Parathyroid adenoma (tissue), 2 donors: ENCODE results near the gene VSIG8.
A peak's percentile ranks its signal among the peaks of the same experiment; 100 is the strongest.
"Not testable (repeated sequence)": the region's sequence is repeated elsewhere in the genome, so short reads cannot be mapped to it uniquely, and the experiment has no call there.

Source experiments
- H2AFZ ChIP-seq: fragments of 300-600 bp; sonication (generic); one replicate; pipeline ENCODE4 v1.7.0; 2017; ENCODE audit warnings: antibody characterized with exemption, mild to moderate bottlenecking
- H3K27ac ChIP-seq: fragments of 300-600 bp; sonication (generic); one replicate; pipeline ENCODE4 v1.7.0; 2017
- H3K27me3 ChIP-seq: fragments of 300-600 bp; sonication (generic); one replicate; pipeline ENCODE4 v1.7.0; 2017; ENCODE audit warnings: low read length; ENCODE audit not compliant: control insufficient read depth, insufficient read depth
- H3K36me3 ChIP-seq: fragments of 300-600 bp; sonication (generic); one replicate; pipeline ENCODE4 v1.7.0; 2017; ENCODE audit warnings: low read length; ENCODE audit not compliant: control insufficient read depth, insufficient read depth
- H3K4me1 ChIP-seq: fragments of 300-600 bp; sonication (generic); one replicate; pipeline ENCODE4 v1.7.0; 2017; ENCODE audit warnings: control low read depth
- H3K4me2 ChIP-seq: fragments of 300-600 bp; sonication (generic); one replicate; pipeline ENCODE4 v1.7.0; 2017; ENCODE audit warnings: low read length
- H3K4me3 ChIP-seq: fragments of 300-600 bp; sonication (generic); one replicate; pipeline ENCODE4 v1.7.0; 2017; ENCODE audit warnings: low read depth, low read length
- H3K79me2 ChIP-seq: fragments of 300-600 bp; sonication (generic); one replicate; pipeline ENCODE4 v1.7.0; 2017; ENCODE audit warnings: control low read depth
- H3K9ac ChIP-seq: fragments of 300-600 bp; sonication (generic); one replicate; pipeline ENCODE4 v1.7.0; 2017; ENCODE audit warnings: mild to moderate bottlenecking
- H3K9me3 ChIP-seq: fragments of 300-600 bp; sonication (generic); one replicate; pipeline ENCODE4 v1.7.0; 2017; ENCODE audit warnings: low read length; ENCODE audit not compliant: control insufficient read depth
- TF ChIP-seq, protein P1 (sequence below): fragments of 300-600 bp; sonication (generic); IDR thresholded peaks from one replicate; pipeline ENCODE4 v1.7.0; 2017; ENCODE audit warnings: antibody characterized with exemption, mild to moderate bottlenecking
- donor health status: primary hyperparathyroidism.

VSIG8 gene

DNA sequence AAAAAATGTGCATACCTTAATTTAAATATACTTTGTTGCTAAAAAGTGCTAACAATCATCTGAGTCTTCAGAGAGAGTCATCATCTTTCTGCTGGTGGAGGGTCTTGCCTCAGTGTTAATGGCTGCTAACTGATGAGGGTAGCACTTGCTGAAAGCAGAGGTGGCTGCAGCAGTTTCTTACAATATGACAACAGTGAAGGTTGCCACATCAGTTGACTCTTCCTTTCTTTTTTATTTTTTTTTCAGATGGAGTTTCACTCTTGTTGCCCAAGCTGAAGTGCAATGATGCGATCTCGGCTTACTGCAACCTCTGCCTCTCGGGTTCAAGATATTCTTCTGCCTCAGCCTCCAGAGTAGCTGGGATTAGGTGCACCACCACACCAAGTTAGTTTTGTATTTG is 40.1 kb upstream of the VSIG8 start:
- no peak overlapping the region for H3K9ac ChIP-seq

DNA sequence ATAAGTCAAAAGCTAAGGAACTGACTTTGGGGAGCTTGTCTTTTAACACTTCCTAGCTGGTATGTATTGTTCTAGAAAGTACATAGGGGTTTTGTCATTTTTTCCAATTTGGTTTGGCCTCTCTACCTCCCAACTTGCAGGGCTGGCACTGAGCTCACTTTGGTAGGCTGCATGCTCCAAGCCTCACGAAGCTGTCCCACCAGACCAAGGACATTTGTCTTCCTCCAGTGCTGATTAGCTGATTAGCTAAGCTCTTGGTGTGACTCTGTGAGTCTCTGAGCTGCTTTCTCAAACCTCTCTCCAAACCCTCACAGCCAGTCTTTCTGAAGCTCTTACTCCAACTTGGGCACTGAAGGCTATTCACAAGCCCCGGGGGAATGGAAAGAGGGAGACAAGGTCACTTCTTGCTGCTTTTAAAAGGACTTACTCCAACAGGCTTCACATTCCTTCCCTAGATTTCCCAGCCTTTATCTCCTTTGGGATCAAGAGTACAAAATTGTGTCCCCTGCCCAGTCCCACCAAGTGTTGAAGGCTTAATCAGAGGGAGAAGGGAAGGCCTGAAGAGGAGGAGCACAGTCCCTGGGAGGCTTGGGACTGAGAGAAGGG is 38.4 kb upstream of the VSIG8 start:
- TF ChIP-seq, protein P1, sequence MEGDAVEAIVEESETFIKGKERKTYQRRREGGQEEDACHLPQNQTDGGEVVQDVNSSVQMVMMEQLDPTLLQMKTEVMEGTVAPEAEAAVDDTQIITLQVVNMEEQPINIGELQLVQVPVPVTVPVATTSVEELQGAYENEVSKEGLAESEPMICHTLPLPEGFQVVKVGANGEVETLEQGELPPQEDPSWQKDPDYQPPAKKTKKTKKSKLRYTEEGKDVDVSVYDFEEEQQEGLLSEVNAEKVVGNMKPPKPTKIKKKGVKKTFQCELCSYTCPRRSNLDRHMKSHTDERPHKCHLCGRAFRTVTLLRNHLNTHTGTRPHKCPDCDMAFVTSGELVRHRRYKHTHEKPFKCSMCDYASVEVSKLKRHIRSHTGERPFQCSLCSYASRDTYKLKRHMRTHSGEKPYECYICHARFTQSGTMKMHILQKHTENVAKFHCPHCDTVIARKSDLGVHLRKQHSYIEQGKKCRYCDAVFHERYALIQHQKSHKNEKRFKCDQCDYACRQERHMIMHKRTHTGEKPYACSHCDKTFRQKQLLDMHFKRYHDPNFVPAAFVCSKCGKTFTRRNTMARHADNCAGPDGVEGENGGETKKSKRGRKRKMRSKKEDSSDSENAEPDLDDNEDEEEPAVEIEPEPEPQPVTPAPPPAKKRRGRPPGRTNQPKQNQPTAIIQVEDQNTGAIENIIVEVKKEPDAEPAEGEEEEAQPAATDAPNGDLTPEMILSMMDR = no peak
- no peaks in the 10 kb centered on the region for H3K4me1 ChIP-seq
- H2AFZ ChIP-seq = no peak overlapping the region
- no peak overlapping the region for H3K4me2 ChIP-seq
- no peak overlapping the region for H3K27ac ChIP-seq
- no peaks in the 10 kb centered on the region for H3K27me3 ChIP-seq
- no peaks in the 10 kb centered on the region for H3K36me3 ChIP-seq
- no peak overlapping the region for H3K4me3 ChIP-seq
- H3K9me3 ChIP-seq = no peaks in the 10 kb centered on the region
- H3K9ac ChIP-seq = no peak overlapping the region
- H3K79me2 ChIP-seq = no peaks in the 10 kb centered on the region

More for the DNA sequence above, 40.1 kb upstream of the VSIG8 start:
- no peaks in the 10 kb centered on the region for H3K79me2 ChIP-seq
- no peak overlapping the region for H2AFZ ChIP-seq
- H3K4me1 ChIP-seq = no peaks in the 10 kb centered on the region
- H3K9me3 ChIP-seq = no peaks in the 10 kb centered on the region
- no peak overlapping the region for H3K4me3 ChIP-seq
- H3K27ac ChIP-seq = no peak overlapping the region
- no peaks in the 10 kb centered on the region for H3K36me3 ChIP-seq
- H3K27me3 ChIP-seq = no peaks in the 10 kb centered on the region
- no peak overlapping the region for H3K4me2 ChIP-seq
- TF ChIP-seq, protein P1 = no peak

DNA sequence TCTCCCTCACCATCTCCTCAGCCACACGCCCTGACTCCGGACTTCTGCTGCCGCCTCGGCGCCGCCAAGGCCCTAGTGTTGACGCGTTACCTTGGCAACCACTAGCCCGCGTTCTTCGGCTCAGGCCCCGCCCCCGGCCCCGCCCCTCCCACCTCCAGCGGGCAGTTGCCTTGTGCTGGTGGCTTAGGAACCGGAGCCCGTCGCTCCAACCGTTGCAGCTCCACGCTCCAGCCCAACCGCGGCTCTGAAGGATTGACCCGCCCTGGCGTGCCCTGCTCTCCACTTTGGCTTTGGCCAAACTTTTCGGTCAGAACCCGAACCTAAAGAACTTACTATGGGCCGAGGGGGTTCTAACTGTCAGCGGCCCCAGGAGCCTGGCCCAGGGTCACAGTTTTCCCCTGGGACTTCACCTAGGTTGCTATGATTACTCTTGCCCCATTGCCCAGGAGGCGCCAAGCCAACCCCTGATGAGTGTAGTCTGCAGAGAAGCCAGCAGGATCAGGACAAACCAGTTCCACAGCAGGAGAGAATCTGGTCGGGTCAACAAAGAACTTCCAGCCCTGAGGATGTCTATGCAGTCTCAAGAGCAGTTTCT is 37.7 kb upstream of the VSIG8 start, which contains the start of gene CFAP45:
Gene CFAP45 (minus strand): TSS at position 80 of the 595 bp plus-strand sequence. CDS start 67 bp downstream, at position 13.
- Histone ChIP-seq H3K27me3 (no peaks in the 10 kb centered on the region), H3K9ac (no peak within 1 kb of the TSS), H3K27ac (no peak within 1 kb of the TSS), H3K4me3 (no peak within 1 kb of the TSS), H3K9me3 (no peaks in the 10 kb centered on the region), H3K36me3 (no peaks in the 10 kb centered on the region), H2AFZ (no peak within 1 kb of the TSS), H3K79me2 (no peaks in the 10 kb centered on the region), H3K4me2 (peak within 1 kb of the TSS; percentile 4), H3K4me1 (no peaks in the 10 kb centered on the region)
- TF ChIP-seq, protein P1 = no peak

DNA sequence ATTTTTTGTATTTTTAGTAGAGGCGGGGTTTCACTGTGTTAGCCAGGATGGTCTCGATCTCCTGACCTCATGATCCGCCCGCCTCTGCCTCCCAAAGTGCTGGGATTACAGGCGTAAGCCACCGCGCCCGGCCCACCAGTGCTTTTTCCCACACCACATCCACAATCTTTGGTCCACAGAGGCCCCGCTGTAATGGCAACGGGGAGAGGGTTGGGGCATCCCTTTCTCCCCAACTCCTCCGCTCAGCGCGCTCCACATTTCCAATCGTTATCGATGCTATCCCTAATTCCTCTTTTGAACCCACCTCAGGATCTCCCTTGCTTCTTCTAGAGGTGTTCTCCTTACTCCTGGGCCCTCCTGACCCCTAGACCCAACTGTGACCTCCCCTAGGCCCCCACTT is 37.2 kb upstream of the VSIG8 start:
- not testable (repeated sequence) for H3K9me3 ChIP-seq, H2AFZ ChIP-seq, H3K36me3 ChIP-seq, H3K27ac ChIP-seq, H3K79me2 ChIP-seq, H3K4me3 ChIP-seq, H3K9ac ChIP-seq, H3K27me3 ChIP-seq, H3K4me2 ChIP-seq, H3K4me1 ChIP-seq

DNA sequence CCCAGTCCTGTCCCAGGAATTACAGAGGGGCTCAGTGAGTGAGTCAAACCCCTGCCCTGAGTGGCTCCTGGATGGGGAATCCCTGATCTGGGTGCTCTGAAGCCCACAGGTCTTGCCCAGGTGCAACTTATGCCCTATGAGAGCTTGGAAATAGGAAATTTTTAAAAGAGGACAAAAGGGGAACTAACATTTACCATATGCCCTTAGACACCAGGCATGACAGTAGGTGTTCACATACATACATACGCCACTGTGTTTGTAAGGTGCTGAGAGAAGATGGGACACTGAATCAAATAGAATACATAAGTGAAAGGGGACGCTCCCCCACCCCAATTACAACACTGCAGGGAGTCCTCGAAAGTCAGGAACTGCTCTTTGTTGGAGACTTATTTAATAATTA is 36.1 kb upstream of the VSIG8 start:
- no peaks in the 10 kb centered on the region for H3K4me1 ChIP-seq
- H3K36me3 ChIP-seq = no peaks in the 10 kb centered on the region
- H3K27me3 ChIP-seq = no peaks in the 10 kb centered on the region
- no peaks in the 10 kb centered on the region for H3K79me2 ChIP-seq
- TF ChIP-seq, protein P1 = no peak
- no peak overlapping the region for H3K27ac ChIP-seq
- H3K9me3 ChIP-seq = no peaks in the 10 kb centered on the region
- no peak overlapping the region for H3K9ac ChIP-seq
- H3K4me2 ChIP-seq = no peak overlapping the region
- no peak overlapping the region for H2AFZ ChIP-seq
- H3K4me3 ChIP-seq = no peak overlapping the region
